Measurements from ENCODE around the gene LRRC8E. TPM values are rescaled to one million over a fixed set of nuclear protein-coding genes. Genes with fewer than 3 reads are reported as not detected.

LRRC8E gene
- total and polyA plus RNA-seq, 4 donors, result 1.8 to 3.3 (median 2.4) TPM; not detected in 1

- no peaks in the 10 kb centered on the region for H3K27me3 ChIP-seq (ENCODE audit: control insufficient read depth in 4 of 4, insufficient read depth in 4 of 4, low read length in 3 of 4)
- no peak overlapping the region for H3K4me3 ChIP-seq (ENCODE audit: low read depth in 1 of 3, low read length in 3 of 3)
- 93% methylated on average over 34 of the region's 34 CpGs for WGBS
- no peak overlapping the region for H3K27ac ChIP-seq (ENCODE audit: low read depth in 1 of 2, low read length in 2 of 2)
- DNase-seq (ENCODE audit: low spot score), result no peak
- no peak overlapping the region for H3K9ac ChIP-seq (ENCODE audit: low read depth in 1 of 2, low read length in 2 of 2)
- peaks cover 5 to 12% (median 5%) of the 10 kb centered on the region in 4 donors for H3K4me1 ChIP-seq (ENCODE audit: control insufficient read depth in 4 of 4, insufficient read depth in 4 of 4, low read length in 3 of 4)
- no peaks in the 10 kb centered on the region for H3K36me3 ChIP-seq (ENCODE audit: control insufficient read depth in 4 of 4, insufficient read depth in 3 of 4, low read depth in 1 of 4, low read length in 3 of 4)
- H3K9me3 ChIP-seq (ENCODE audit: control insufficient read depth in 4 of 4, low read length in 3 of 4), result no peaks in the 10 kb centered on the region
- TF ChIP-seq TAF1 (conservative IDR thresholded peaks at IDR 0.05) (no peak), RXRA (IDR thresholded peaks at IDR 0.05) (no peak), CTCF (IDR thresholded peaks at IDR 0.05; ENCODE audit: low read depth, low read length, missing input control) (no peak), HNF4A (conservative IDR thresholded peaks at IDR 0.05) (no peak), RAD21 (IDR thresholded peaks at IDR 0.05) (no peak), FOXA2 (IDR thresholded peaks at IDR 0.05) (no peak), YY1 (IDR thresholded peaks at IDR 0.05) (no peak), MAX (IDR thresholded peaks at IDR 0.05) (no peak), JUND (IDR thresholded peaks at IDR 0.05) (no peak), REST (IDR thresholded peaks at IDR 0.05) (no peak), HNF4G (IDR thresholded peaks at IDR 0.05) (no peak), EGR1 (IDR thresholded peaks at IDR 0.05; ENCODE audit: low read depth in 2 of 2) (no peak), FOXA1 (IDR thresholded peaks at IDR 0.05) (no peak), ATF3 (IDR thresholded peaks at IDR 0.05) (no peak), ZBTB33 (IDR thresholded peaks at IDR 0.05) (no peak), SP1 (IDR thresholded peaks at IDR 0.05) (no peak)
Observed at GRCh38 chr19:7848779-7849457, 39.4 kb upstream of the LRRC8E start.
